ENCODE data around the gene ZSCAN5C.

GRCh38 chr19:56191115-56191514, 11.0 kb upstream of the ZSCAN5C start:
- TF ChIP-seq CTCF (IDR thresholded peaks at IDR 0.05) (no peak), POLR2A (IDR thresholded peaks at IDR 0.05) (no peak)
